Activated CD4-positive, CD25-positive, alpha-beta regulatory T cell (primary cell): ENCODE results near the gene RAD18.

Experiments
- DNase-seq, 4 experiments: peaks; one replicate each; lab custom pipeline; 2025; lab: John Stamatoyannopoulos, UW

RAD18 gene

DNA sequence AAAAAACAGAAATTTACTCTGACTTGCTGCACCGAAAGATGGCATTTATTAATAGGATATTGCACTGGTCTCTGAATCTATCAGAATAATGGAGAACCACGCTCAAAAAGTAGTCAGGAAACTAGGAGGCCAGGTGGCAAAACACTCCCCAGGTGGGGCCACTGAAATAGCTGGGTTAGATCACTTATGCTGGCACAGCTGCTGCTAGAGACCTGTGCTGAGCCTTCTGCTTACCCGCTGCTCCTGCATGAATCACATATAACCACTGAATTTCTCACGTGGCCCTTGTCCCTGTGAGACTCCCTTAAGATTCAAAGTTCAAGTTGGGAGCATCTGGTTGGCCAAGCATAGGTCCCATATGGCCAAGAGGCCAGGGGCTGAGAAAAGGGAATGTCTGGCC is 127.9 kb downstream of the RAD18 start:
- no peak for DNase-seq

DNA sequence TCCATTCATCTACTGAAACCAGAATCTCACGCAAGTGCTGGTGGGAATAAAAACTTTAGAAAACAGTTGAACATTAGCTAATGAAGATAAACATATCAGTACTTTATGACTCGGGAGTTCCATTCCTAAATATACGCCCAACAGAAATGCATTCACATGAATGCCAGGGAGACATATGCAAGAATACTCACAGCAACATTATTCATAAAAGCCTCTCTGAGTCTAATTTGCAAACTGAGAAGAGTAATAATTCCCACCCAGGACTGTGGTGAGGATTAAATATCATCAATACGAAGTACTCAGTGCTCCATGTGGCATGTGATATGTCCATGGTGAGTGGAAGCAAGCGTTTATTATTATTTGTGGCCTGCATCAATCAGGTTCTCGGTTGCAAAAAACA is 128.3 kb downstream of the RAD18 start:
- no peak for DNase-seq

DNA sequence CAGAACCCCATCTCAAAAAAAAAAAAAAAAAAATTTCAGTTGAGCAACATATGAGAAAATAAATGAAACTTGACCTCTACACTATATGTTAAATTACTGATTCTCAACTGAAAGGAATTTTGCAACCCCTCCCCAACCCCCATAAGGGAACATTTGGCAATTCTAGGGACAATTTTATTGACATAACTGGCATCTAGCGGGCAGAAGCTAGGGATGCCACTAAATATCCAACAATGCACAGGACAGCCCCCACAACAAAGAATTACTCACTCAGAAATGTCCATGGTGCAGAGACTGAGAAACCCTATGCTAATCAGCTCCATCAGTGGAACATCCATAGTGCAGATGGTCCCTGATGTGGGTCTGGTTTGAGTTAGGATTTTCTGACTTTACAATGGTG is 135.6 kb downstream of the RAD18 start:
- no peak for DNase-seq
